ENCODE data around the gene HSF2.

DNA sequence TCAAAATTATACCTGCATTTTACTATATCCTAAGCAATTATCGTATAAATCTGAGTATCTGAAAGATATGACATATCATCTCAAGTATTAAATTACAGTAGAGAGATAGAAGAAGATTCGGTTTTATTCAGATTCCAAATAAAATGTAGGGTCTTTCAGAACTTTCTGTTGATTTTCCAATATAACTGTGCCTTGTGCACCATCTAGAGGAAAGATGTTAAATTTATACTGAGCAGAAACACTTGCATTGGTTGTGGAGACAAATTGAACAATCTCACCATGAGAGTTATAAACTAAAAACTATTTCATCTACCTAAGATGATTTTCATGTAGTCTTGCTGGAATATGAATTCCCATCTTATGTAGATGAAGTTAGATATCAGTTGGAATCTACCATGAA lies 26.8 kb upstream of the HSF2 start:
- peak; percentile 39 for TF ChIP-seq CTCF (IDR thresholded peaks at IDR 0.05; ENCODE audit: low read depth, low read length)
- no peak for TF ChIP-seq EZH2phosphoT487 (IDR thresholded peaks at IDR 0.05; ENCODE audit: low read depth)
